Activated T-helper 1 cell treated with anti-CD3 and anti-CD28 coated beads, Interleukin-12 subunit alpha, Interleukin-12 subunit beta, Interleukin-2, Interleukin-4 antibody, amounts not matched to agents 30 ng/mL and 10 ng/mL and 1 ng/mL, durations not matched to agents 14 hours and 24 hours and 36 hours (primary cell): ENCODE measurements around the gene EMCN. TPM values are rescaled to one million over a fixed set of nuclear protein-coding genes. Genes with fewer than 3 reads are reported as not detected.

ENCODE experiments used
- DNase-seq: peaks from one replicate; pipeline ENCODE4 v3.0.0; 2021; ENCODE audit warnings: low spot score
- H3K27ac Mint-ChIP-seq: one replicate; pipeline ENCODE4 v1.8.0; 2021; ENCODE audit warnings: mild to moderate bottlenecking, mixed read lengths
- H3K27me3 Mint-ChIP-seq: one replicate; pipeline ENCODE4 v1.8.0; 2022; ENCODE audit warnings: mild to moderate bottlenecking, moderate library complexity, mixed read lengths; ENCODE audit not compliant: insufficient read depth
- H3K36me3 Mint-ChIP-seq: one replicate; pipeline ENCODE4 v1.8.0; 2021; ENCODE audit warnings: low read depth, mixed read lengths
- H3K4me1 Mint-ChIP-seq: one replicate; pipeline ENCODE4 v1.8.0; 2021; ENCODE audit warnings: low read depth, mixed read lengths
- H3K4me3 Mint-ChIP-seq: one replicate; pipeline ENCODE4 v1.8.0; 2021; ENCODE audit warnings: mild to moderate bottlenecking, moderate library complexity, mixed read lengths
- H3K9me3 Mint-ChIP-seq: one replicate; pipeline ENCODE4 v1.8.0; 2021; ENCODE audit warnings: mixed read lengths
- intact Hi-C: fragments of 100-400 bp; cut with micrococcal nuclease; formaldehyde crosslinking; loops from one replicate; pipeline ENCODE4 v1.15.1; 2024
- total RNA-seq: library from RNA; stranded (reverse); gene quantifications from 2 replicates; pipeline ENCODE4 v1.2.3, GENCODE V29; 2022

EMCN gene
- total RNA-seq, 1 donor from 2014 or later = not detected

- intact Hi-C loops = no loop called here
- peaks cover 5% of the 10 kb centered on the region for H3K27me3 Mint-ChIP-seq
- H3K27ac Mint-ChIP-seq = no peak overlapping the region
- no peak for DNase-seq
- H3K36me3 Mint-ChIP-seq = no peaks in the 10 kb centered on the region
- no peaks in the 10 kb centered on the region for H3K4me1 Mint-ChIP-seq
- H3K9me3 Mint-ChIP-seq = no peaks in the 10 kb centered on the region
- H3K4me3 Mint-ChIP-seq = no peak overlapping the region
These were observed 37.9 kb downstream of the EMCN start for GRCh38 chr4:100479971-100480370.

- Mint-ChIP-seq H3K9me3 (peaks cover 5% of the 10 kb centered on the region), H3K4me3 (no peak overlapping the region), H3K36me3 (no peaks in the 10 kb centered on the region), H3K27me3 (peaks cover 3% of the 10 kb centered on the region), H3K27ac (no peak overlapping the region), H3K4me1 (no peaks in the 10 kb centered on the region)
- intact Hi-C loops = no loop called here
- no peak for DNase-seq
These were observed 48.3 kb downstream of the EMCN start for GRCh38 chr4:100469555-100469954.

- H3K9me3 Mint-ChIP-seq = peaks cover 5% of the 10 kb centered on the region
- no peaks in the 10 kb centered on the region for H3K27me3 Mint-ChIP-seq
- no peak overlapping the region for H3K27ac Mint-ChIP-seq
- no peak for DNase-seq
- no peaks in the 10 kb centered on the region for H3K36me3 Mint-ChIP-seq
- H3K4me3 Mint-ChIP-seq = no peak overlapping the region
- no peaks in the 10 kb centered on the region for H3K4me1 Mint-ChIP-seq
- intact Hi-C loops = no loop called here
These were observed 51.3 kb downstream of the EMCN start for GRCh38 chr4:100466501-100466900.

DNA sequence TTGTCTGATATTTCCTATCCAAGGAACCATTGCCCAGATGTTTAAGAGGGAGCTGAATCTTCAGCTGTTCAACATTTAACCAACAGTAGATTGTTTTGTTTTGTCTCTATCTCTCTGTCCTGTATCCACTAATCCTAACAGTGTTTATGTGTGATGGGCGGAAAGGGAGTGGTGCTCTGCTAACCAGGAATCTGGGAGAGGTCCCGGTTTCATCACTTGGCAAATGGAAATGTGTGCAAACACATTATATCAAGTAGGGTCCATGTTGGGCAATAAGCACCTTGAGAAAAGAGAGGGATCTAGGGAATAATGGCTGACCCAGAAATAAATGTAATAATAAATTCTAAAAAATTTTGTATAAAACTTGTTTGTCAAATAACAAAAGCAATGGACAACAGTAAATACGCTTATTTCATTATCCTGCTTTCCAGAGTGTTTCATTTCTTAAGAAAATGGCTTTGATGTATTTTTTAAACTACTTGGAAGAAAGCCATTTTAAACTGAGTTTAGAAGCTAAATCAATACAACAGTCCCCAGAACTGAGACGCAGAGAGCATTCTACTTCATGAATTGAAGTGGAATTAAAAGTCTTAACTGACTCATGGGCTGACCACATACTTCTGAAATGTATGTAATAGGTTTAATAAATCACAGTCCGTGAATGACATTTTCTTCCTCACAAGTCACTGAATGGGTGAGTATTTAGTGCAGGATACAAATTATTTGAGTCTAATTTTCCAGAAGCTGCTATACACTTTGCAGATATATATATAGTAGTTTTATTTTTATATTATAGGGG is 55.8 kb downstream of the EMCN start:
- DNase-seq = no peak
- H3K9me3 Mint-ChIP-seq = peaks cover 10% of the 10 kb centered on the region
- peaks cover 17% of the 10 kb centered on the region for H3K4me1 Mint-ChIP-seq
- intact Hi-C loops = no loop called here
- no peaks in the 10 kb centered on the region for H3K27me3 Mint-ChIP-seq
- H3K36me3 Mint-ChIP-seq = peaks cover 3% of the 10 kb centered on the region
- H3K4me3 Mint-ChIP-seq = no peak overlapping the region
- no peak overlapping the region for H3K27ac Mint-ChIP-seq

- no peaks in the 10 kb centered on the region for H3K4me1 Mint-ChIP-seq
- no peaks in the 10 kb centered on the region for H3K36me3 Mint-ChIP-seq
- peaks cover 7% of the 10 kb centered on the region for H3K27me3 Mint-ChIP-seq
- no peak overlapping the region for H3K4me3 Mint-ChIP-seq
- intact Hi-C loops = no loop called here
- H3K27ac Mint-ChIP-seq = no peak overlapping the region
- peaks cover 7% of the 10 kb centered on the region for H3K9me3 Mint-ChIP-seq
- DNase-seq = no peak
These were observed 67.4 kb downstream of the EMCN start for GRCh38 chr4:100450449-100450848.

GRCh38 chr4:100431416-100431815 is 86.4 kb downstream of the EMCN start:
- Mint-ChIP-seq H3K4me1 (no peaks in the 10 kb centered on the region), H3K4me3 (no peak overlapping the region), H3K27ac (no peak overlapping the region), H3K36me3 (no peaks in the 10 kb centered on the region), H3K9me3 (peaks cover 6% of the 10 kb centered on the region), H3K27me3 (no peaks in the 10 kb centered on the region)
- DNase-seq = no peak
- intact Hi-C loops = no loop called here

DNA sequence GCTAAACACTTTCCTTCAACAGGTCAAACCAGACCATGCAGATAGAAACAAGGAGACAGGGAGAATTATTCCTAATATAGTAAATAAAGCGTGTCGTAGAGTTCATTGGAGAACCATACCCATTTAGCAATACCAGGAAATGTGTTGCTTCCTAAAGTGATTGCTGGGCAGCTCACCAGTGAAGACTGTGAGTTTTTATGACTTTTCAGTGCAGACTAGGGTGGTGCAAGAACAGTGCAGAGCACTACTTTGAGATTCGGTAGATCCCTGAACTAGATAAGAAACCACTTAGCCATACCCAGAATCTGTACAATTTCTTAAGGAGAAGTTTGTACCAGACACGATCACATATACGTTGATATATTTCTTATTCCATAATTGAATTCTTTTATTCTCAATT is 87.4 kb downstream of the EMCN start:
- Mint-ChIP-seq H3K9me3 (peaks cover 6% of the 10 kb centered on the region), H3K27ac (no peak overlapping the region), H3K36me3 (no peaks in the 10 kb centered on the region), H3K27me3 (no peaks in the 10 kb centered on the region), H3K4me1 (no peaks in the 10 kb centered on the region), H3K4me3 (no peak overlapping the region)
- intact Hi-C loops = no loop called here
- DNase-seq = no peak

GRCh38 chr4:100429616-100430015 is 88.2 kb downstream of the EMCN start:
- Mint-ChIP-seq H3K4me1 (no peaks in the 10 kb centered on the region), H3K36me3 (no peaks in the 10 kb centered on the region), H3K27ac (no peak overlapping the region), H3K27me3 (no peaks in the 10 kb centered on the region), H3K9me3 (peaks cover 6% of the 10 kb centered on the region), H3K4me3 (no peak overlapping the region)
- intact Hi-C loops = no loop called here
- DNase-seq = no peak

GRCh38 chr4:100428051-100428450 is 89.8 kb downstream of the EMCN start:
- no peak overlapping the region for H3K27ac Mint-ChIP-seq
- H3K36me3 Mint-ChIP-seq = no peaks in the 10 kb centered on the region
- DNase-seq = no peak
- H3K27me3 Mint-ChIP-seq = peaks cover 2% of the 10 kb centered on the region
- no peaks in the 10 kb centered on the region for H3K9me3 Mint-ChIP-seq
- H3K4me1 Mint-ChIP-seq = no peaks in the 10 kb centered on the region
- no peak overlapping the region for H3K4me3 Mint-ChIP-seq
- intact Hi-C loops = no loop called here

DNA sequence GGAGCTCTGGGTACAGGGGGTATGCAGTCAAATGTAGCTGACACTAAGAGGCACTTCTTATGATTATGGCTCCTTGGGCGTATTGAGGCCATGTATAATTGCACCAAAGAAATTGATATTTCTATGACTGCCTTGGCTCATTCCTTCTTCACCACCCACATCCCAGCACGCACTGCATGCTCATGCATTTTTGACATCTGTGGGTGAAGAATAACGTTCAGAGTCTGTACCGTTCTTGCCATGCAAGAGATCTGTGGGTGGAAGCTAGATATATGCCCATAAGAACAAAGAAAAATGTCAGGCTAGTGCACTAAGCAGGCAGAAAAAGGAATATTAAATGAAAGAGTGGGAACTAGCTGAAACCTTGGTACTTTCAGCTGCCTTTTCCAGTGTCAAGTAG is 93.4 kb downstream of the EMCN start:
- Mint-ChIP-seq H3K27ac (no peak overlapping the region), H3K4me3 (no peak overlapping the region), H3K36me3 (no peaks in the 10 kb centered on the region), H3K9me3 (no peaks in the 10 kb centered on the region), H3K4me1 (no peaks in the 10 kb centered on the region), H3K27me3 (peaks cover 3% of the 10 kb centered on the region)
- no peak for DNase-seq
- intact Hi-C loops = loop anchor here (5.0 kb wide), 1 partner anchor 1308 kb away; no protein-coding TSS in a partner anchor

GRCh38 chr4:100422894-100423293 is 94.9 kb downstream of the EMCN start:
- no peaks in the 10 kb centered on the region for H3K9me3 Mint-ChIP-seq
- intact Hi-C loops = loop anchor here (5.0 kb wide), 1 partner anchor 1309 kb away; no protein-coding TSS in a partner anchor
- H3K4me3 Mint-ChIP-seq = no peak overlapping the region
- H3K27ac Mint-ChIP-seq = no peak overlapping the region
- no peak for DNase-seq
- no peaks in the 10 kb centered on the region for H3K4me1 Mint-ChIP-seq
- peaks cover 3% of the 10 kb centered on the region for H3K27me3 Mint-ChIP-seq
- H3K36me3 Mint-ChIP-seq = no peaks in the 10 kb centered on the region

DNA sequence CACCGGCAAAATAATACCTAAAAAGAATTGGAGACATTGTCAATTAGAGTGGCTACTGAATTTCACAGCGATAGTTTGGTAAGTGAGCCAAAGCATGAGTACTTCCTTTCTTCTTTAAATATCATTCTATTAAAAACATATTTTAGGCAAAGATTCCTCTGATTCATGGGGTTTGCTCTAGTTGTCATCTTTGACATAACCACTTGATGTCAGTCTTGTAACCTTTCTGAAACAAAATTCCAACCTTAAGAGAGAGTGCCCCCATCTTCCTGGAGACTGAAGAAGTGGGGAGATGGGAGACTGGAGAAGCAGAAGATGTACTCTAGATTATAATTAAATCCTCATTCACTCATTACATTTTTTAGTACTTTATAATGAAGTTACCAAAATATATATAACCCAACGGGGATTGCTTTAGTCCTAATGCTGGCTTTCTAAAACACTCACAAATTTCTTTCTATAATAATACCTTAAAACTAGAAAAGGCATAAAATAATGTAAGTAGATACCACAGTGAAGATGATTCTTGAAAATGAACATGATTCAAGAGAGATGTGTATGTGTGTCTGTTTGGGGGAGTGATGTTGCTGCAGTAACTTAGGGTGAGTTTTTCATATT is 96.4 kb downstream of the EMCN start:
- Mint-ChIP-seq H3K27me3 (peaks cover 3% of the 10 kb centered on the region), H3K4me1 (no peaks in the 10 kb centered on the region), H3K4me3 (no peak overlapping the region), H3K36me3 (no peaks in the 10 kb centered on the region), H3K9me3 (no peaks in the 10 kb centered on the region), H3K27ac (no peak overlapping the region)
- intact Hi-C loops = loop anchor here (5.0 kb wide), 1 partner anchor 1311 kb away; no protein-coding TSS in a partner anchor
- no peak for DNase-seq

- H3K27ac Mint-ChIP-seq = no peak overlapping the region
- no peak overlapping the region for H3K4me3 Mint-ChIP-seq
- no peaks in the 10 kb centered on the region for H3K9me3 Mint-ChIP-seq
- no peaks in the 10 kb centered on the region for H3K4me1 Mint-ChIP-seq
- peaks cover 3% of the 10 kb centered on the region for H3K27me3 Mint-ChIP-seq
- no peaks in the 10 kb centered on the region for H3K36me3 Mint-ChIP-seq
- intact Hi-C loops = loop anchor here (5.0 kb wide), 1 partner anchor 1312 kb away; no protein-coding TSS in a partner anchor
- no peak for DNase-seq
These were observed 97.3 kb downstream of the EMCN start for GRCh38 chr4:100420571-100420970.
